GM19023 (cell line): Measurements from ENCODE around the gene RBMS3.
"Not testable (repeated sequence)": the region's sequence is repeated elsewhere in the genome, so short reads cannot be mapped to it uniquely, and the experiment has no call there.

Experiments
- ATAC-seq: cut with Tn5 transposase; IDR thresholded peaks from one replicate; pipeline ENCODE4 v1.9.1; 2021; ENCODE audit warnings: mild to moderate bottlenecking, moderate library complexity; ENCODE audit not compliant: unreplicated experiment

RBMS3 gene

GRCh38 chr3:29382409-29382808 lies 101.5 kb downstream of the RBMS3 start:
- ATAC-seq = no peak

GRCh38 chr3:29382845-29383244 lies 102.0 kb downstream of the RBMS3 start:
- no peak for ATAC-seq

- no peak for ATAC-seq
Observed at GRCh38 chr3:29384640-29385039, 103.8 kb downstream of the RBMS3 start.

GRCh38 chr3:29385046-29385830 lies 104.4 kb downstream of the RBMS3 start:
- no peak for ATAC-seq

- ATAC-seq = no peak
Observed at GRCh38 chr3:29389362-29389761, 108.5 kb downstream of the RBMS3 start.

- no peak for ATAC-seq
Observed at GRCh38 chr3:29392625-29393388, 111.9 kb downstream of the RBMS3 start.

GRCh38 chr3:29393946-29394345 lies 113.1 kb downstream of the RBMS3 start:
- ATAC-seq = not testable (repeated sequence)

- ATAC-seq = no peak
Observed at GRCh38 chr3:29397406-29397805, 116.5 kb downstream of the RBMS3 start.

- ATAC-seq = no peak
Observed at GRCh38 chr3:29398787-29399186, 117.9 kb downstream of the RBMS3 start.

- no peak for ATAC-seq
Observed at GRCh38 chr3:29406291-29406832, 125.5 kb downstream of the RBMS3 start.

- ATAC-seq = no peak
Observed at GRCh38 chr3:29408676-29409075, 127.8 kb downstream of the RBMS3 start.

GRCh38 chr3:29409409-29409808 lies 128.5 kb downstream of the RBMS3 start:
- ATAC-seq = no peak

- no peak for ATAC-seq
Observed at GRCh38 chr3:29410220-29410619, 129.3 kb downstream of the RBMS3 start.

- no peak for ATAC-seq
Observed at GRCh38 chr3:29410660-29411405, 130.0 kb downstream of the RBMS3 start.

- ATAC-seq = no peak
Observed at GRCh38 chr3:29412110-29412509, 131.2 kb downstream of the RBMS3 start.

GRCh38 chr3:29414468-29415224 lies 133.8 kb downstream of the RBMS3 start:
- no peak for ATAC-seq

- ATAC-seq = no peak
Observed at GRCh38 chr3:29415482-29416223, 134.8 kb downstream of the RBMS3 start.

- ATAC-seq = no peak
Observed at GRCh38 chr3:29416514-29416913, 135.6 kb downstream of the RBMS3 start.

GRCh38 chr3:29420106-29420505 lies 139.2 kb downstream of the RBMS3 start:
- ATAC-seq = no peak
